ENCODE results near the gene NEK5. TPM values are rescaled to one million over a fixed set of nuclear protein-coding genes. Genes with fewer than 3 reads are reported as not detected.

NEK5 gene
- total RNA-seq, 1 experiment from 2014 or later: not detected

- BruUV-seq (replicated peaks): no TSS peak
- no peak overlapping the region for H3K27ac ChIP-seq
- no peaks in the 10 kb centered on the region for H3F3A ChIP-seq (ENCODE audit: insufficient read depth, low read depth)
- DNase-seq: no peak
- ChIA-PET POLR2A (ENCODE audit: unreplicated experiment) (no interaction called here), CTCF (no interaction called here)
- H2AFZ ChIP-seq: no peak overlapping the region
- H3K79me2 ChIP-seq (ENCODE audit: low read depth): no peaks in the 10 kb centered on the region
- H4K20me1 ChIP-seq (ENCODE audit: insufficient read depth): no peaks in the 10 kb centered on the region
- intact Hi-C loops (cut with micrococcal nuclease; ENCODE audit: unreplicated experiment): no loop called here
- H3K4me1 ChIP-seq (replicated peaks; ENCODE audit: insufficient read depth): no peaks in the 10 kb centered on the region
- H3K4me2 ChIP-seq: no peak overlapping the region
- H3K9me2 ChIP-seq (ENCODE audit: insufficient read depth): no peaks in the 10 kb centered on the region
- no peaks in the 10 kb centered on the region for H3K9me3 ChIP-seq (ENCODE audit: insufficient read depth, low read depth)
- H3K36me3 ChIP-seq (ENCODE audit: low read depth): no peaks in the 10 kb centered on the region
- H3K4me3 ChIP-seq: no peak overlapping the region
- H3K27me3 ChIP-seq (ENCODE audit: insufficient read depth, low read depth): no peaks in the 10 kb centered on the region
- TF ChIP-seq CTCF (conservative IDR thresholded peaks at IDR 0.05) (no peak), EZH2 (IDR thresholded peaks at IDR 0.05; ENCODE audit: low read depth) (no peak)
These were observed 12.4 kb upstream of the NEK5 start for GRCh38 chr13:52141299-52141698.

DNA sequence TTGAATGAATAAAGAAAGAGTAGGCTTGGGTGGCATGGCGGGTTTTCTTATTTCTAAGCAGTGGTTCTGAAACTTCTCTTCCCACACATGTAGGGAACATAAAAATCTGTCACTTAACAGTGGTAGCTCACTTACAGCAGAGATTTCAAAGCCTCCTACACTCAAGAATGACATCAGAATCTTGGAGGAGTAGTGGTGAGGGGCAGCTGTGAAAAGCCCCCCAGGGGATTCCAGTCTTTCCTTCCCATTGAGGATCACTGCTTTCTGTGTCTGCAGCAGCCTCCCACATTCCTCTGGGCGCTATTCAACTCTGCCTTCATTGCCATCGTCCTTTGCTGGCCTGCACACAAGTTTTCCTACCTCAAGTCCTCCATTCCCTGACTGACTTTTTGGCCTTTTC lies 8.6 kb upstream of the NEK5 start:
- Histone ChIP-seq H3K36me3 (ENCODE audit: low read depth) (no peaks in the 10 kb centered on the region), H3K9me3 (ENCODE audit: insufficient read depth, low read depth) (no peaks in the 10 kb centered on the region), H4K20me1 (ENCODE audit: insufficient read depth) (no peaks in the 10 kb centered on the region), H3K4me2 (no peak overlapping the region), H3K9me2 (ENCODE audit: insufficient read depth) (no peaks in the 10 kb centered on the region), H3K4me3 (no peak overlapping the region), H3F3A (ENCODE audit: insufficient read depth, low read depth) (no peaks in the 10 kb centered on the region), H3K27me3 (ENCODE audit: insufficient read depth, low read depth) (no peaks in the 10 kb centered on the region), H3K79me2 (ENCODE audit: low read depth) (no peaks in the 10 kb centered on the region), H2AFZ (no peak overlapping the region), H3K27ac (no peak overlapping the region), H3K4me1 (replicated peaks; ENCODE audit: insufficient read depth) (no peaks in the 10 kb centered on the region)
- DNase-seq: no peak
- intact Hi-C loops (cut with micrococcal nuclease; ENCODE audit: unreplicated experiment): no loop called here
- POLR2A ChIA-PET (ENCODE audit: unreplicated experiment): no interaction called here
- no TSS peak for BruUV-seq (replicated peaks)
- TF ChIP-seq CTCF (conservative IDR thresholded peaks at IDR 0.05) (no peak), EZH2 (IDR thresholded peaks at IDR 0.05; ENCODE audit: low read depth) (no peak)
- CTCF ChIA-PET: no interaction called here

DNA sequence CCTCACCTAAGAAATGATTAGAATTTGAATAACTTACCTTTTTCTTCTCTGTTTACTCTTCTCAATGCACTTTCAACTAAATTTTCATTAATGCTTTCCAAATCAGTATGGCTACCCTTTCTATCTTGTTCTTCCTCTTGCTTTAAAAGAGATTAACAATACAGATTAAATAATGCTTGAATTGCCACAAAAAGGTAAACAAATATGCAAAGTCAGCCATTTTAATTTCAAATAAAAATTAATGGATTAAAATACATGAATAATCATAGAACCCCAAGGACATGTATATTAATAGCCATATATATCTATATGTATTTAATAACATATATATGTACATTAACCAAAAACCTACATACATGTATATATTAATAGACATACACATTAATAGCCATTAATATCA lies 7.9 kb upstream of the NEK5 start:
- intact Hi-C loops (cut with micrococcal nuclease; ENCODE audit: unreplicated experiment): no loop called here
- Histone ChIP-seq H3K27ac (no peak overlapping the region), H3K79me2 (ENCODE audit: low read depth) (no peaks in the 10 kb centered on the region), H3K4me3 (no peak overlapping the region), H4K20me1 (ENCODE audit: insufficient read depth) (no peaks in the 10 kb centered on the region), H3K36me3 (ENCODE audit: low read depth) (no peaks in the 10 kb centered on the region), H3K9me3 (ENCODE audit: insufficient read depth, low read depth) (no peaks in the 10 kb centered on the region), H3K27me3 (ENCODE audit: insufficient read depth, low read depth) (no peaks in the 10 kb centered on the region), H3K9me2 (ENCODE audit: insufficient read depth) (no peaks in the 10 kb centered on the region), H3F3A (ENCODE audit: insufficient read depth, low read depth) (no peaks in the 10 kb centered on the region), H3K4me2 (no peak overlapping the region), H2AFZ (no peak overlapping the region), H3K4me1 (replicated peaks; ENCODE audit: insufficient read depth) (no peaks in the 10 kb centered on the region)
- ChIA-PET CTCF (no interaction called here), POLR2A (ENCODE audit: unreplicated experiment) (no interaction called here)
- no TSS peak for BruUV-seq (replicated peaks)
- TF ChIP-seq EZH2 (IDR thresholded peaks at IDR 0.05; ENCODE audit: low read depth): no peak
- DNase-seq: no peak

DNA sequence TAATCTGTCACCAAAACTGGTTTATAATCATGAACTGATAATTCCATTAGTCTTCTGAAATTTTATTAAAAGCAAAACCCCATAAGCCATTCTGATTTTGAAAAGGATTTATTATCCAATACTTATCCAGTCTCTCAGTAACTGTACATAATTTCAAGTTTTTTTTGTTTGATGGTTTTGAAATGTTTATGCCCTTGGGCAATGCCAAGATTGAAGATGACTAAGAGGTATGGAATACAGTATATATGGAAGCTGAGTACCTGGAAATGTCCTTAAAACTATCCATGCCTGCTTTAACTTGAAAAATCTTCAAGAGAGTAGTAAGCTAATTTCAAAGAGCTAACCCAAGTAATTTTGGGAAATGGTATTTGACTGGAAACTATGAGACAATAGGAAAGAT lies 1.8 kb upstream of the NEK5 start:
- DNase-seq: peak in 1 of 2 experiments; percentile 48
- Histone ChIP-seq H3K4me3 (no peak overlapping the region), H3K27ac (no peak overlapping the region), H3K27me3 (ENCODE audit: insufficient read depth, low read depth) (no peaks in the 10 kb centered on the region; the same call in 1 of the 2 replicates), H3K9me3 (ENCODE audit: insufficient read depth, low read depth) (no peaks in the 10 kb centered on the region), H4K20me1 (ENCODE audit: insufficient read depth) (no peaks in the 10 kb centered on the region), H3K4me1 (replicated peaks; ENCODE audit: insufficient read depth) (peaks cover 11% of the 10 kb centered on the region), H3K36me3 (ENCODE audit: low read depth) (no peaks in the 10 kb centered on the region), H3F3A (ENCODE audit: insufficient read depth, low read depth) (no peaks in the 10 kb centered on the region; the same call in 1 of the 2 replicates), H3K9me2 (ENCODE audit: insufficient read depth) (no peaks in the 10 kb centered on the region), H3K4me2 (no peak overlapping the region), H3K79me2 (ENCODE audit: low read depth) (no peaks in the 10 kb centered on the region), H2AFZ (no peak overlapping the region)
- POLR2A ChIA-PET (ENCODE audit: unreplicated experiment): no interaction called here
- intact Hi-C loops (cut with micrococcal nuclease; ENCODE audit: unreplicated experiment): no loop called here
- BruUV-seq (replicated peaks): no TSS peak
- CTCF ChIA-PET: no interaction called here
- TF ChIP-seq EZH2 (IDR thresholded peaks at IDR 0.05; ENCODE audit: low read depth): no peak
- TF ChIP-seq CTCF (conservative IDR thresholded peaks at IDR 0.05): no peak
